ENCODE results near the gene PLXDC1.
A peak's percentile ranks its signal among the peaks of the same experiment; 100 is the strongest.
"Not testable (repeated sequence)": the region's sequence is repeated elsewhere in the genome, so short reads cannot be mapped to it uniquely, and the experiment has no call there.

The PLXDC1 gene

DNA sequence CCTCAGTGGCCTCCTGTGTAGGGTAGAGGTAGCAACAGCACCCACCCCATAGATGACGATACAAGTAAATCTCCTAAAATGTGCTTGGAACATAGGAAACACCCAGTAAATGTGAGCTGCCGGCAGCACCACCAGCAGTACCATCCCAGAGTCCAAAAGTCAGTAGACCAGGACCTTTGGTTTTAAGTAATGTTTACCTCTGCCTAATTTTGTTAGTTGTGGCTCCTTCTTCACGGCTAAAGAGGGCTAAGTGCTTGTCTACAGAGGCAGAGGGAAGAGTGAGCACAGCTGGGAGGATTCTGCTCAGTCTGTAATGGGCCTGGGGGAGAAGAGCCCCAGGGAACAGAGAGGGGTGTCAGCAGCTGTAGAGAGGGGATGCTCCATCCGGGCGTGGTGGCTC, 92.9 kb downstream of the PLXDC1 start:
- no peaks in the 10 kb centered on the region for H3K27me3 ChIP-seq
- H3K27ac ChIP-seq: peak overlapping the region in 1 of 2 donors; percentile 66
- no peak for DNase-seq
- intact Hi-C loops (cut with DNase I; ENCODE audit: low total_unique reads): no loop called here
- no peak overlapping the region for H3K4me3 ChIP-seq
- H3K4me1 ChIP-seq: peaks cover 0 to 15% (median 5%) of the 10 kb centered on the region in 4 donors
- H3K9me3 ChIP-seq: no peaks in the 10 kb centered on the region
- TF ChIP-seq, protein P1, sequence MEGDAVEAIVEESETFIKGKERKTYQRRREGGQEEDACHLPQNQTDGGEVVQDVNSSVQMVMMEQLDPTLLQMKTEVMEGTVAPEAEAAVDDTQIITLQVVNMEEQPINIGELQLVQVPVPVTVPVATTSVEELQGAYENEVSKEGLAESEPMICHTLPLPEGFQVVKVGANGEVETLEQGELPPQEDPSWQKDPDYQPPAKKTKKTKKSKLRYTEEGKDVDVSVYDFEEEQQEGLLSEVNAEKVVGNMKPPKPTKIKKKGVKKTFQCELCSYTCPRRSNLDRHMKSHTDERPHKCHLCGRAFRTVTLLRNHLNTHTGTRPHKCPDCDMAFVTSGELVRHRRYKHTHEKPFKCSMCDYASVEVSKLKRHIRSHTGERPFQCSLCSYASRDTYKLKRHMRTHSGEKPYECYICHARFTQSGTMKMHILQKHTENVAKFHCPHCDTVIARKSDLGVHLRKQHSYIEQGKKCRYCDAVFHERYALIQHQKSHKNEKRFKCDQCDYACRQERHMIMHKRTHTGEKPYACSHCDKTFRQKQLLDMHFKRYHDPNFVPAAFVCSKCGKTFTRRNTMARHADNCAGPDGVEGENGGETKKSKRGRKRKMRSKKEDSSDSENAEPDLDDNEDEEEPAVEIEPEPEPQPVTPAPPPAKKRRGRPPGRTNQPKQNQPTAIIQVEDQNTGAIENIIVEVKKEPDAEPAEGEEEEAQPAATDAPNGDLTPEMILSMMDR (IDR thresholded peaks at IDR 0.05): no peak
- H3K36me3 ChIP-seq: no peaks in the 10 kb centered on the region

DNA sequence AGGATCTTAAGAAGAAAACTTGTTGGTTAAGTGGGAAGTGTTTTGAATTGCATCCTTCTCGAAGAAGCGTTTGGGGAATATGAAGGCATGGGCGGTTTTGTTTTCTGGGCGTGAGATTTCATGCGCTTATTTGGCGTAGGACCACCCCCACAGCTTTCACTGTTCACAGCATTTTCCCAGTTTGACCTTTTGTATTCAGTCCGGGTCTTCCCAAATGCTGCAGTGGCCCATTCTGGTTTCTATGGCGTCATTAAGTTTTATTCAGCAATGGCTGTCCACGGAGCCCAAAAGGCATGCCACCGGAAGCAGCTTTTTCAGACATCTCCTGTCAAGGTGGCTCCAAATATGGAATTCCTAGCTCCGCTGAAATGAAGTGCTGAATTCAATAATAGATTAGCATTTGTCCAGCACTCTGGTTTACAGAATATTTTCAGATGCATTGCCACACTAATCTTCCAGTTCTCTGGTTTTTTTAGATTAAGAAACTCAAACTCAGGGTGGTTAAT, 93.7 kb downstream of the PLXDC1 start:
- Histone ChIP-seq H3K9me3 (no peaks in the 10 kb centered on the region), H3K27me3 (no peaks in the 10 kb centered on the region), H3K4me1 (peaks cover 0 to 8% (median 2%) of the 10 kb centered on the region in 4 donors), H3K4me3 (peak overlapping the region; percentile 51 to 59), H3K27ac (peak overlapping the region; percentile 24 to 66), H3K36me3 (no peaks in the 10 kb centered on the region)
- intact Hi-C loops (cut with DNase I; ENCODE audit: low total_unique reads): no loop called here
- no peak for DNase-seq
- TF ChIP-seq, protein P1 (IDR thresholded peaks at IDR 0.05): no peak

DNA sequence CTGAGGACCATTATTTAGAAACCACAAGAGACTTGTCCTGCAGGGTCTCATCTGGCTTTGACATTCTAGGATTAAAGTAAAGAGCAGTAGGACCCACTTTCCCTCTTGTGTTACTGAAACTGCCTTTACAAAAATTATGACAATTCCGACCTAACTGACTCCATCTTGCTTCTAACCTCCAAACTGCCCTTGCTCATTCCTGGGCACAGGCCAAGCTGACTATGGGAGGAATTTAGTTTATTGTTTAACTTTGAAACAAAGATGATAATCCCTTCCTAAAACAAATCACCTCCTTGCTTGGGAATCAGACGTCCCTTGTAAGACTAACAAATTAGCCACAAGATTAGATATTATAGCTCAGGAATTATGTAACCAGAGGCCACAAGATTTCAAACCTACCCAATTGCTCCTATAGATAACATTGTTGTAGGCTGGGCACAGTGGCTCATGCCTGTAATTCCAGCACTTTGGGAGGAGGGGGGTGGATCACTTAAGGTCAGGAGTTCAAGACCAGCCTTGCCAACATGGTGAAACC, 97.3 kb downstream of the PLXDC1 start:
- Histone ChIP-seq H3K4me3 (no peak overlapping the region), H3K4me1 (peaks cover 0 to 6% (median 0%) of the 10 kb centered on the region in 4 donors), H3K9me3 (no peaks in the 10 kb centered on the region), H3K36me3 (no peaks in the 10 kb centered on the region), H3K27ac (no peak overlapping the region), H3K27me3 (peaks cover 0 to 6% of the 10 kb centered on the region in 2 donors)
- intact Hi-C loops (cut with DNase I; ENCODE audit: low total_unique reads): no loop called here
- TF ChIP-seq, protein P1 (IDR thresholded peaks at IDR 0.05): no peak
- no peak for DNase-seq

DNA sequence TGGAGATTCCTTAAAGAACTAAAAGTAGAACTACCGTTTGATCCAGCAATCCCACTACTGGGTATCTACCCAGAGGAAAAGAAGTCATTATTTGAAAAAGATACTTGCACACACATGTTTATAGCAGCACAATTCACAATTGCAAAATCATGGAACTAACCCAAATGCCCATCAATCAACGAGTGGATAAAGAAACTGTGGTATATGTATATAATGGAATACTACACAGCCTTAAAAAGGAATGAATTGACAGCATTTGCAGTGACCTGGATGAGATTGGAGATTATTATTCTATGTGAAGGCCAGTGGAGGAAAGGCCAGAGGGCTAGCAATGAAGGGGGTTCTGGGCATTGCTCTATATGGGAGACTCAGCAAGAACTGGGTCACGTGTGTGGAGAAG, 99.0 kb downstream of the PLXDC1 start:
- H3K27ac ChIP-seq; intact Hi-C loops (cut with DNase I; ENCODE audit: low total_unique reads); H3K36me3 ChIP-seq; H3K9me3 ChIP-seq; H3K4me1 ChIP-seq; H3K27me3 ChIP-seq; H3K4me3 ChIP-seq; DNase-seq: not testable (repeated sequence)

DNA sequence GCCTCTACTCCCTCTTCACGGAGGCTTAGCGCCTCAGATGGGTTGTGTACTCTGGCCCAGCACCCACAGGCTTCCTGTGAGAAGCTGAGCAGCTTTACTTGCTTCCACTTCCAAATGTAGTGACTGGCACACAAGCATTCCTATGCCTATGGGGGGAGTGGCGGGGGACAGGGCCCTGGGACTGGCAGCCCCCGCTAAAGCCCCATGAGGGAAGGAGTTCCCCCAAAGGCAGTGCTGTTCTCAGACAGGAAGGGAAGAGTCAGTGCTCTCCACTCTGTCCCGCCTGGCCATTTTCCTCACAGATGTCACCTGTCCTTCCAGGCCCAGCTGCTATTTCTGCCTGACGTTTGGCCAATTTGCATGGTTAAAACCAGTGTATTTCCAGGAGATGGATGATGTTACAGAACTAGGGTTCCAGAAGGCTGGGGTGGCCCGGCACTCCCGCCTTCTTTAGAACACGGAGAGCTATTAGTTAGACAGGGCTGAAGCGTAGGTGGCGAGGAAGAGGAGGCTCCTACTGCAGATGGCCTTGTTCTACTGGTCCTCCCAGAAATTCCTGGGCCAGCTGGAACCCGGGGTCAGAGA, 100.3 kb downstream of the PLXDC1 start:
- TF ChIP-seq, protein P1 (IDR thresholded peaks at IDR 0.05): no peak
- intact Hi-C loops (cut with DNase I; ENCODE audit: low total_unique reads): no loop called here

DNA sequence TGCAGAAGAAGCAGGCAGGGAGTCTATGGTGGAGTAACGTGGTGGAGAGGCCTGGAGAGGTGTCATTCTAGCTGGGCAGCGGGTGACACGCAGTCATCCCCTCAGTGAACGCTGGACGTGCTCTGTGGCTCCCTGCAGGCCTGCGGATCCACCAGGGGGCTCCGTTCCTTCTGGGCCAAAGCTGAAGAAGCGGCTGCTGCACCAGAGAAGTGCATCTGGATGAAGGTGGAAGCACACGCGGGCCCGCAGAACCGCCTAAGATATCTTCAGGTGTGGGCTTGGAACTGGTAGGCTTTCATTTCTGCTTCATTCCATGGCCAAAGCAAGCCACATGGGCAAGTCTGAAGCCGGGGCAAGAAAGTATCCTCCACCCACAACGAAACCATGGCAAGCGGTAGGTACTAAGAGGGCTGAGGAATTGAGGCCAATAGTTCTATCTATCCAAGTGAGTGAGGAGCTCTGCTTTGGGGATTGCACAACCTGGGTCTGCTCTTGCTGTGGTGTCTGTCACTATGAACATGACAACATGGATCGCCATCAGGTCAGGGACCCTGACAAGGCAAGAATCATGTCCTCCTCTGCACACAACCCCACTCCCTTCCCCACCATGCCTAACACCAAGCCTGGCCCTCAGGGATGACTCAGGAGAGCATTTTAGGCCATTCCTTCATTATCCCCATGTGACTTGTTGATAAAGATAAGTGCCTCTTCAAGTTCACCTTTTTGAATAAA, 105.3 kb downstream of the PLXDC1 start:
- no peak for DNase-seq
- H3K27me3 ChIP-seq: peaks cover 0 to 6% of the 10 kb centered on the region in 2 donors
- peaks cover 3 to 32% (median 22%) of the 10 kb centered on the region in 3 donors for H3K9me3 ChIP-seq
- no peak overlapping the region for H3K27ac ChIP-seq
- no peaks in the 10 kb centered on the region for H3K4me1 ChIP-seq
- TF ChIP-seq, protein P1 (IDR thresholded peaks at IDR 0.05): no peak
- no peak overlapping the region for H3K4me3 ChIP-seq
- intact Hi-C loops (cut with DNase I; ENCODE audit: low total_unique reads): loop anchor here (10.0 kb wide), 1 partner anchor 1901 kb away; no protein-coding TSS in a partner anchor
- H3K36me3 ChIP-seq: no peaks in the 10 kb centered on the region

More for the DNA sequence above, 100.3 kb downstream of the PLXDC1 start:
- H3K36me3 ChIP-seq: no peaks in the 10 kb centered on the region
- H3K4me3 ChIP-seq: no peak overlapping the region
- H3K27ac ChIP-seq: no peak overlapping the region
- peaks cover 0 to 6% of the 10 kb centered on the region in 2 donors for H3K27me3 ChIP-seq
- H3K4me1 ChIP-seq: no peaks in the 10 kb centered on the region
- no peak for DNase-seq
- H3K9me3 ChIP-seq: peaks cover 3 to 23% (median 18%) of the 10 kb centered on the region in 3 donors

Measured in tibial artery (tissue), 4 donors.